Measurements from ENCODE around the gene IL34. TPM values are rescaled to one million over a fixed set of nuclear protein-coding genes. Genes with fewer than 3 reads are reported as not detected.
A peak's percentile ranks its signal among the peaks of the same experiment; 100 is the strongest.

IL34 gene
- total RNA-seq, 4 donors from 2014 or later = 3.3 to 9.4 (median 9.0) TPM; not detected in 1

DNA sequence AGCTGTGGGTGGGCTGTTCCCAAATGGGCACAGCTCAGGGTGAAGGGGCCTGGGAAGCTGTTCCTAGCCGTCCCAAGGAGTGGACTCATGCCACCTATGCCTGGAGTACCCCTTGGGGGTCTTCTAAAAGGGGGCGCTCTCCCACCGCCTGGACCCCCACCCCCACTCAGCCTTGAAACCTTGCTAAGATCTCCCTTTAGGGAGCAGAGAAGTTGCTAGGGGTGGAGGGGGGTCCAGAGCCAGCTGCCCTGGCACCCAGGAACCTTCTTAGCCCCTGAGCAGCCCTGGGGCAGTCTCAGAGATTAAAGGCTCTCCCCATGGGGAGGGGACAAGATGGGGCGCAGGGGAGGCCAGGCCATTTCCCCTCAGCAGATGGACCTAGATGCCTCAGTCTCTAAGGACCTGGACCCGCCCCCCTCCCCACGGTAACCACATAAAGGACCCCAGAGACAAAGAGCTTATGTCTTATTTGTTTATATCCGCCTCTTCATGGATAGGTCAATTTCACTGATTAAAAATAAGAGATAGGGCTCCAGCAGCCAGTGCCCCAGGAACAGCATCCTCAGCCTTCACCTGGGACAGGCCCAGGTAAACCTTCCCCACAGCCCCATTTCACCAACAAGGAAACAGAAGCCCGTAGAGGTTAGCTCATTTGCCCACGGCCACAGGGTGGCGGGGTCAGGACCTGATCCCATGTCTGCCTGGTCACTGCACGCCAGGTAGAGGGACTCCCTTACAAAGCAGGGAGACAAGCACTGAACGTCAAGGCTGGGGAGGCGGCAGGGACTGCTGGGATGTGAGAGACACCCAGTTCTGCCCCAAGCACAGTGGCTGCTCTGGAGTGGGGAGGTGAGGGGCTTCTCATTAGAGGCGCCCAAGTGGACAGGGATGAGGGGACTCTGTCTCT lies 36.1 kb downstream of the IL34 start:
- TF ChIP-seq POLR2A (IDR thresholded peaks at IDR 0.05) (no peak), CTCF (IDR thresholded peaks at IDR 0.05) (no peak)
- intact Hi-C loops (cut with DNase I; ENCODE audit: low total_unique reads) = no loop called here

GRCh38 chr16:70683146-70683944 lies 37.0 kb downstream of the IL34 start:
- Histone ChIP-seq H3K27me3 (no peaks in the 10 kb centered on the region), H3K4me1 (peaks cover 21 to 47% of the 10 kb centered on the region in 2 donors), H3K27ac (peak overlapping the region; percentile 85 to 97), H3K9me3 (no peaks in the 10 kb centered on the region), H3K4me3 (peak overlapping the region in 1 of 2 donors; percentile 80), H3K36me3 (no peaks in the 10 kb centered on the region)
- TF ChIP-seq POLR2A (IDR thresholded peaks at IDR 0.05) (no peak), CTCF (IDR thresholded peaks at IDR 0.05) (no peak)
- no peak for DNase-seq
- intact Hi-C loops (cut with DNase I; ENCODE audit: low total_unique reads) = no loop called here

More for the DNA sequence above, 36.1 kb downstream of the IL34 start:
- Histone ChIP-seq H3K4me1 (peaks cover 21 to 39% of the 10 kb centered on the region in 2 donors), H3K4me3 (no peak overlapping the region), H3K27me3 (no peaks in the 10 kb centered on the region), H3K9me3 (no peaks in the 10 kb centered on the region), H3K27ac (peak overlapping the region; percentile 85 to 97), H3K36me3 (no peaks in the 10 kb centered on the region)
- no peak for DNase-seq

DNA sequence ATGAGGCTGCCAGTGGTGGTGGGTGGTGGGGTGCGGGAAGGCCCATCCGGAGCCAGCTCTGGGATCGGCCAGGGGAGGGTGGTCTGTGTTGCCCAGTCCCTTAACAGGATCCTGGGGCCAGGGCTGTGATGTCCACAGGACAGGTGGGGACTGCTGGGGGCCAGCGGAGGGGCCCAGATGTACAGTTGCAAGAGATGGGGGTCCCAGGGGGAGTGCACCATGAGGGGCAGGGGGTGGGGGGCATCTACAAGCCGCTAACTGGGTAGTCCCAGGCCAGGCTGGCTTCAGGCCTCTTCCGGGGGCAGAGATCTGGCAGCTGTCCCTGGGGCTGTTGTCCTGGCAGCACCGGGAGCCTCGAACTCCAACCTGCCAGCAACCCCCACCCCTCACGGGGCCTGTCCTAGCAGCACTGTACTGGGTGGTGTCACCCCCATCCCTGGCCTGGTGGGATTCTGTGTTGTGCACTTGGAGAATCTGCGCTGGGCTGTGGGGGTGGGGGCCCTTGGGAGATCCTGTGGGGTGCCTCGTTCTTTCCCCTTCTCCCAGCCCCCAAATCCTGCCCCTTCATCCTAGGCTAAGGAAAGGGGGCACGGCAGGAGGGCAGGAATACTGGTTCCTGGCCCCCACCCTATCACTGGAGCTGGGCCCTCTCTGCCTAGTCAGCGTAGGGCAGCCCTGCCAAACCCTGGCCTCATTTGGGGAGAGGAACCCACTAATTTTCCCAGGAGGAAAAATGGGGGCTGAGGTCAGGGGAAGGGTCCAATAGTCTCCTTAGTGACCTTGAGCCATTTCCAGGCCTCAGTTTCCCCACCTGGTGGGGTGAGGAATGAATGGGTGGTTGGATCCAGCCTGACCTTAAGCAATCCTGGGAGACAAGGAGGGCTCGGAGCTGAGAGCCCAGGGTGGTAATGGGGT lies 38.0 kb downstream of the IL34 start:
- H3K4me3 ChIP-seq = peak overlapping the region; percentile 48 to 80
- DNase-seq = no peak
- H3K36me3 ChIP-seq = no peaks in the 10 kb centered on the region
- peak overlapping the region; percentile 85 to 97 for H3K27ac ChIP-seq
- intact Hi-C loops (cut with DNase I; ENCODE audit: low total_unique reads) = no loop called here
- peaks cover 29 to 58% of the 10 kb centered on the region in 2 donors for H3K4me1 ChIP-seq
- no peak for TF ChIP-seq POLR2A (IDR thresholded peaks at IDR 0.05)
- no peak for TF ChIP-seq CTCF (IDR thresholded peaks at IDR 0.05)
- no peaks in the 10 kb centered on the region for H3K9me3 ChIP-seq
- H3K27me3 ChIP-seq = no peaks in the 10 kb centered on the region

DNA sequence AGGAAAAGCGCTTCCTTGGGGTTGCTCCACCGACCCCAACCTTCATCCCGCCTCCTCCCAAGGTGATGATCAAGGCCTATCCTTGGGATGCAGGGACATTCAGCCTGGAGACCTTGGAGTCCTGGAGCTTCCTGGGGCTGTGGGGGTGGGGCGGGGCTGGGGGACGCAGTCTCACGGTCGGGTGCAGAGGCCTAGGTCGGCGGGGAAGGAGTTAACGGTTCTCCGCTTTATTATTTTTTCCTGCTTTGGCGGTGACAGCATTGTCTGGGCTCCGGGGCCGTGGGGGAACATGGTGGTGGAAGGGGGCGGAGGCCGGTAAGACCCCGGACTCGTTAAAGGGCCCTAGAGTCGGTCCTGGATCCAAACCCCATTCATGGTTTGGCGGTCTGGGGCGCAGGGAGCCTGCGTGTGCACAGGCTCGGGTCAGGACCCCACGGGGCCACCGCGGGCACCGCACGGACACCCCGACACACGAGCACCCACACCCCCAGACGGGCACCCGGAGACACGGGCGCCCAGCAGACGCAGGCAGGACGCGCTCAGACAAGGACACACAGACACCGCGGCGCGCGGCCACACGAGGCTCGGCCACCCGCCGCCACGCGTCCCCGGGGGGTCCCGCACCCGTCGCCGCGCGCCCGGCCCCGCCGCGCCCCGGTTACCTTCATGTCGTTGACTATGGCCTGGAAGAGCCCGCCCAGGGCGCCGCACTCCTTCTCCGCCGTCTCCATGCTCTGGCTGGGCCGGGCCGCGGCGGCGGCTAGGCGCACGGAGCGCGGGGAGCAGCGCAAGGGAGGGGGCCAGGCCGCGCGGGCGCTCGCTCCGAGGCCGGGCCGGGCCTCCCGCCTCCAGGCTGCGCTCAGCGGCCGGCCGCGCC lies 38.9 kb downstream of the IL34 start:
- Histone ChIP-seq H3K36me3 (no peaks in the 10 kb centered on the region), H3K4me3 (peak overlapping the region; percentile 48 to 80), H3K9me3 (no peaks in the 10 kb centered on the region), H3K4me1 (peaks cover 27 to 59% of the 10 kb centered on the region in 2 donors), H3K27me3 (no peaks in the 10 kb centered on the region), H3K27ac (peak overlapping the region; percentile 85 to 97)
- intact Hi-C loops (cut with DNase I; ENCODE audit: low total_unique reads) = no loop called here
- TF ChIP-seq CTCF (IDR thresholded peaks at IDR 0.05) (peak in 1 of 4 experiments; percentile 14), POLR2A (IDR thresholded peaks at IDR 0.05) (no peak)
- DNase-seq = no peak
